Measurements from ENCODE around the gene FFAR2. TPM values are rescaled to one million over a fixed set of nuclear protein-coding genes. Genes with fewer than 3 reads are reported as not detected.

Gene FFAR2
- total RNA-seq = under 1 TPM in 1 of 2 donors, not detected in 1; 0.69 TPM

GRCh38 chr19:35447606-35448469 lies at the start of gene FFAR2:
Gene FFAR2 (plus strand): TSS chr19:35448257. CDS start chr19:35449715, 1,458 bp downstream.

GRCh38 chr19:35490364-35490763 lies 42.3 kb downstream of the FFAR2 start, which contains the start of gene KRTDAP:
Gene KRTDAP (minus strand): TSS chr19:35490464. CDS start chr19:35490442, 22 bp downstream.

Small RNAs within 50 kb of the gene (small RNA-seq; reads per million reads assigned to genes)
- 0 reads per million in 2 donors for gene RN7SL491P

Other genes starting within 250 kb of the FFAR2 start
- gene FAM187B, start 219.5 kb upstream of the FFAR2 start, total RNA-seq = not detected
- under 1 TPM; 0.34 to 0.67 TPM for gene LSR, start 199.3 kb upstream of the FFAR2 start, total RNA-seq
- 10 to 100 TPM; 69.9 to 82.6 TPM for gene USF2, start 179.3 kb upstream of the FFAR2 start, total RNA-seq
- under 1 TPM; under 0.01 TPM for gene HAMP, start 165.7 kb upstream of the FFAR2 start, total RNA-seq
- not detected for gene MAG, start 156.1 kb upstream of the FFAR2 start, total RNA-seq
- under 1 TPM in 1 of 2 donors, not detected in 1; 0.33 TPM for gene CD22, start 119.1 kb upstream of the FFAR2 start, total RNA-seq
- gene FFAR1, start 100.4 kb upstream of the FFAR2 start, total RNA-seq = not detected
- not detected for gene FFAR3, start 89.8 kb upstream of the FFAR2 start, total RNA-seq
- gene GPR42, start 77.2 kb upstream of the FFAR2 start, total RNA-seq = not detected
- gene KRTDAP, start 42.2 kb downstream of the FFAR2 start, total RNA-seq = not detected
- 1 to 10 TPM; 2.0 to 6.2 TPM for gene DMKN, start 65.4 kb downstream of the FFAR2 start, total RNA-seq
- gene SBSN, start 80.1 kb downstream of the FFAR2 start, total RNA-seq = under 1 TPM in 1 of 2 donors, not detected in 1; under 0.01 TPM
- gene GAPDHS, start 85.2 kb downstream of the FFAR2 start, total RNA-seq = 10 to 100 TPM in 1 of 2 donors, 1 to 10 TPM in 1; 5.9 to 10.3 TPM
- gene TMEM147, start 97.4 kb downstream of the FFAR2 start, total RNA-seq = 100 to 1,000 TPM; 118 to 126 TPM
- not detected for gene ATP4A, start 115.4 kb downstream of the FFAR2 start, total RNA-seq
- not detected for gene PMIS2, start 137.9 kb downstream of the FFAR2 start, total RNA-seq
- gene HAUS5, start 164.5 kb downstream of the FFAR2 start, total RNA-seq = 10 to 100 TPM in 1 of 2 donors, 1 to 10 TPM in 1; 6.5 to 11.3 TPM
- 10 to 100 TPM; 58.5 to 63.6 TPM for gene RBM42, start 180.8 kb downstream of the FFAR2 start, total RNA-seq
- gene ETV2, start 193.5 kb downstream of the FFAR2 start, total RNA-seq = under 1 TPM in 1 of 2 donors, not detected in 1; 0.33 TPM
- gene COX6B1, start 200.1 kb downstream of the FFAR2 start, total RNA-seq = 100 to 1,000 TPM; 272 to 275 TPM
- not detected for gene UPK1A, start 218.3 kb downstream of the FFAR2 start, total RNA-seq

All from melanocyte of skin (primary cell).